ENCODE results near the gene TPO. TPM values are rescaled to one million over a fixed set of nuclear protein-coding genes. Genes with fewer than 3 reads are reported as not detected.

TPO gene
- total RNA-seq, 1 experiment from 2014 or later: not detected

DNA sequence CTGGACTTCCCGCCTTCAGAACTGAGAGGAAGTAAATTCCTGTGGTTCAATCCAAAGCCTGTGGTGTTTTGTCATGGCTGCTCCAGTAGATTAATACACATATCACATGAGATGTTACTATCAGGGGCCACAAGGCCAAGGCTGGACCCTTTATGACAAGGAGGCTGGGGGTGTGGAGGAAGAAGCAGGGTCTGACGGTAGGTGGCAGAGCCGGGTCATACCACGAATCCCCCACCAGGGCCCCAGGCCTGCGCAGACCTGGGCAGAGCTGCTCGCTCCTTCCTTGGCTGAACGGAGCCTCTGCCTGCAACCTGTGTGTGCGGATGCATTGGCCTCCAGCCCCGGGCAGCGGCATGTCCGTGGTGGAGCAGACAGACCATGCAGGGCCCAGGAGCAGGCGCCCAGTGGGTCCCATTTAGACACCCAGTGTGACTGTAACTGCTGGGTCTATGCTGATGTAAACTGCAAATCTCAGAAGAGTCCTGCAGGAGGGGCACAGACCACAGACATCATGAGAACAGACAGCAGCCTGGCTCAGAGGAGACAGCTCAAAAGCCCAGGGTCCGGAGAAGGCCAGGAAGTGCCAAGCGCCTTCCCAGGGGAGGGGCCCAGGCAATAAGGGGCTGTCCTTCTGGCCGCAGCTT, 175.8 kb downstream of the TPO start:
- Mint-ChIP-seq H3K27me3 (ENCODE audit: low read depth) (no peaks in the 10 kb centered on the region; the same call in 1 of the 2 replicates), H3K4me1 (peaks cover 15 to 20% of the 10 kb centered on the region in 2 experiments)
- H4K20me1 ChIP-seq (ENCODE audit: control insufficient read depth, insufficient read depth, insufficient read length): no peaks in the 10 kb centered on the region

More for the DNA sequence above, 175.8 kb downstream of the TPO start:
- Histone ChIP-seq H3T11ph (ENCODE audit: low read length) (no peak overlapping the region), H2BK12ac (ENCODE audit: insufficient read length, low read depth, low read length) (no peak overlapping the region), H3K27ac (ENCODE audit: insufficient read length, low read depth, low read length) (no peak overlapping the region), H2BK15ac (ENCODE audit: low read depth, low read length) (no peak overlapping the region), H3K4me1 (ENCODE audit: insufficient read depth, low read length) (peaks cover 3% of the 10 kb centered on the region; the same call in 1 of the 2 replicates), H3K9me3 (ENCODE audit: control insufficient read depth, low read depth, low read length) (no peaks in the 10 kb centered on the region), H4K91ac (ENCODE audit: insufficient read length, low read depth, low read length) (no peak overlapping the region), H3K23me2 (ENCODE audit: insufficient read length, low read depth, low read length, poor library complexity, severe bottlenecking) (no peaks in the 10 kb centered on the region), H2BK20ac (ENCODE audit: low read depth, low read length, poor library complexity, severe bottlenecking) (no peak overlapping the region), H2AFZ (ENCODE audit: low read length) (no peak overlapping the region), H3K4ac (ENCODE audit: low read depth, low read length) (no peak overlapping the region), H4K8ac (replicated peaks; ENCODE audit: insufficient read length, low read depth, low read length) (no peak overlapping the region), H3K79me2 (ENCODE audit: insufficient read depth, low read length) (no peaks in the 10 kb centered on the region), H3K4me2 (ENCODE audit: insufficient read depth, insufficient read length, low read length) (no peak overlapping the region), H3K18ac (ENCODE audit: insufficient read length, low read depth, low read length) (no peak overlapping the region), H3K14ac (ENCODE audit: insufficient read depth, low read length) (no peak overlapping the region; the same call in 1 of the 2 replicates), H3K9ac (ENCODE audit: extremely low read depth, insufficient read length, low read length) (no peak overlapping the region), H3K23ac (ENCODE audit: insufficient read length, low read depth, low read length) (no peak overlapping the region), H2BK120ac (ENCODE audit: low read depth, low read length, poor library complexity, severe bottlenecking) (no peak overlapping the region), H4K5ac (ENCODE audit: insufficient read length, low read depth, low read length) (no peak overlapping the region), H3K27me3 (ENCODE audit: insufficient read depth, low read length) (no peaks in the 10 kb centered on the region), H3K79me1 (ENCODE audit: insufficient read depth, low read depth, low read length, poor library complexity, severe bottlenecking) (no peaks in the 10 kb centered on the region), H3K56ac (ENCODE audit: insufficient read length, low read depth, low read length) (no peak overlapping the region), H2AK5ac (ENCODE audit: insufficient read length, low read length) (no peak overlapping the region), H2BK5ac (ENCODE audit: insufficient read length, low read length) (no peak overlapping the region)
- no peak overlapping the region for H3K27ac Mint-ChIP-seq
- H3K9me3 Mint-ChIP-seq: no peaks in the 10 kb centered on the region
- WGBS (ENCODE audit: extremely low coverage, insufficient read length, low lambda C conversion rate): no CpG with 5 or more reads among the region's 15 CpGs
- TF ChIP-seq, protein P1, sequence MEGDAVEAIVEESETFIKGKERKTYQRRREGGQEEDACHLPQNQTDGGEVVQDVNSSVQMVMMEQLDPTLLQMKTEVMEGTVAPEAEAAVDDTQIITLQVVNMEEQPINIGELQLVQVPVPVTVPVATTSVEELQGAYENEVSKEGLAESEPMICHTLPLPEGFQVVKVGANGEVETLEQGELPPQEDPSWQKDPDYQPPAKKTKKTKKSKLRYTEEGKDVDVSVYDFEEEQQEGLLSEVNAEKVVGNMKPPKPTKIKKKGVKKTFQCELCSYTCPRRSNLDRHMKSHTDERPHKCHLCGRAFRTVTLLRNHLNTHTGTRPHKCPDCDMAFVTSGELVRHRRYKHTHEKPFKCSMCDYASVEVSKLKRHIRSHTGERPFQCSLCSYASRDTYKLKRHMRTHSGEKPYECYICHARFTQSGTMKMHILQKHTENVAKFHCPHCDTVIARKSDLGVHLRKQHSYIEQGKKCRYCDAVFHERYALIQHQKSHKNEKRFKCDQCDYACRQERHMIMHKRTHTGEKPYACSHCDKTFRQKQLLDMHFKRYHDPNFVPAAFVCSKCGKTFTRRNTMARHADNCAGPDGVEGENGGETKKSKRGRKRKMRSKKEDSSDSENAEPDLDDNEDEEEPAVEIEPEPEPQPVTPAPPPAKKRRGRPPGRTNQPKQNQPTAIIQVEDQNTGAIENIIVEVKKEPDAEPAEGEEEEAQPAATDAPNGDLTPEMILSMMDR (conservative IDR thresholded peaks at IDR 0.05): peak; percentile 44
- H3K4me3 Mint-ChIP-seq: no peak overlapping the region
- H3K36me3 Mint-ChIP-seq (ENCODE audit: insufficient read depth in 1 of 3, low read depth in 3 of 3): no peaks in the 10 kb centered on the region; a peak in 1 of 7 replicates
- peak; percentile 56 for DNase-seq

Measured in H9 (cell line).